SHP77 treated with DMSO at 0.1 percent for 48 hours (cell line): ENCODE data around the gene MYH3.

Experiments used
- DNase-seq: peaks from one replicate; lab custom pipeline; 2025; lab: John Stamatoyannopoulos, UW

The MYH3 gene

GRCh38 chr17:10648956-10649355 lies 8.2 kb downstream of the MYH3 start:
- no peak for DNase-seq

- no peak for DNase-seq
Observed at GRCh38 chr17:10648381-10648780, 8.7 kb downstream of the MYH3 start.

GRCh38 chr17:10646392-10646990 lies 10.6 kb downstream of the MYH3 start:
- peak; percentile 24 for DNase-seq

GRCh38 chr17:10640475-10640874 lies 16.6 kb downstream of the MYH3 start:
- DNase-seq, result no peak

GRCh38 chr17:10638151-10638550 lies 19.0 kb downstream of the MYH3 start:
- no peak for DNase-seq

- no peak for DNase-seq
Observed at GRCh38 chr17:10635290-10635689, 21.8 kb downstream of the MYH3 start.

- DNase-seq, result no peak
Observed at GRCh38 chr17:10633738-10634379, 23.2 kb downstream of the MYH3 start.

GRCh38 chr17:10631701-10632100 lies 25.4 kb downstream of the MYH3 start:
- DNase-seq, result no peak

- DNase-seq, result no peak
Observed at GRCh38 chr17:10631048-10631700, 25.9 kb downstream of the MYH3 start.

- DNase-seq, result no peak
Observed at GRCh38 chr17:10629706-10630105, 27.4 kb downstream of the MYH3 start.

- no peak for DNase-seq
Observed at GRCh38 chr17:10628756-10629155, 28.4 kb downstream of the MYH3 start.

- no peak for DNase-seq
Observed at GRCh38 chr17:10626390-10626789, 30.7 kb downstream of the MYH3 start.

- DNase-seq, result no peak
Observed at GRCh38 chr17:10624969-10625368, 32.1 kb downstream of the MYH3 start.

GRCh38 chr17:10623737-10624338 lies 33.3 kb downstream of the MYH3 start:
- no peak for DNase-seq

GRCh38 chr17:10622617-10623485 lies 34.3 kb downstream of the MYH3 start:
- DNase-seq, result no peak

- DNase-seq, result no peak
Observed at GRCh38 chr17:10621397-10621796, 35.7 kb downstream of the MYH3 start.

GRCh38 chr17:10620823-10621222 lies 36.3 kb downstream of the MYH3 start:
- no peak for DNase-seq

GRCh38 chr17:10618202-10618635 lies 38.9 kb downstream of the MYH3 start:
- DNase-seq, result peak; percentile 68

- DNase-seq, result no peak
Observed at GRCh38 chr17:10617120-10617505, 40.0 kb downstream of the MYH3 start.

- DNase-seq, result peak; percentile 83
Observed at GRCh38 chr17:10616502-10617119, 40.5 kb downstream of the MYH3 start.

- peak; percentile 19 for DNase-seq
Observed at GRCh38 chr17:10614536-10615155, 42.5 kb downstream of the MYH3 start.
